H9 (cell line): ENCODE measurements around the gene BRPF1. TPM values are rescaled to one million over a fixed set of nuclear protein-coding genes. Genes with fewer than 3 reads are reported as not detected.

Source experiments
- DNase-seq: peaks from one replicate; pipeline ENCODE4 v3.0.0-alpha.2; 2017
- H2AFZ ChIP-seq: one replicate; pipeline ENCODE4 v1.6.1; 2013; ENCODE audit warnings: mild to moderate bottlenecking, low read length, control low read depth, moderate library complexity
- H2AK5ac ChIP-seq: 2 replicates; pipeline ENCODE4 v1.6.1; 2013; ENCODE audit warnings: low read length, control low read depth, mixed read lengths; ENCODE audit not compliant: insufficient read length
- H2BK120ac ChIP-seq: one replicate; pipeline ENCODE4 v1.6.1; 2013; ENCODE audit warnings: low read depth, mild to moderate bottlenecking, low read length, control low read depth, inconsistent platforms; ENCODE audit not compliant: poor library complexity, severe bottlenecking
- H2BK12ac ChIP-seq: 2 replicates; pipeline ENCODE4 v1.6.1; 2013; ENCODE audit warnings: low read length, control low read depth, mixed read lengths, low read depth; ENCODE audit not compliant: insufficient read length
- H2BK15ac ChIP-seq: 2 replicates; pipeline ENCODE4 v1.6.1; 2013; ENCODE audit warnings: low read depth, low read length, control low read depth
- H2BK20ac ChIP-seq: one replicate; pipeline ENCODE4 v1.6.1; 2013; ENCODE audit warnings: low read depth, mild to moderate bottlenecking, low read length, control low read depth, inconsistent platforms; ENCODE audit not compliant: poor library complexity, severe bottlenecking
- H2BK5ac ChIP-seq: 2 replicates; pipeline ENCODE4 v1.6.1; 2013; ENCODE audit warnings: low read length, control low read depth, mixed read lengths; ENCODE audit not compliant: insufficient read length
- H3K14ac ChIP-seq: 2 replicates; pipeline ENCODE4 v1.6.1; 2013; ENCODE audit warnings: low read length, control low read depth; ENCODE audit not compliant: insufficient read depth
- H3K18ac ChIP-seq: 2 replicates; pipeline ENCODE4 v1.6.1; 2013; ENCODE audit warnings: low read depth, mild to moderate bottlenecking, mixed read lengths, low read length, control low read depth; ENCODE audit not compliant: insufficient read length
- H3K23ac ChIP-seq: 2 replicates; pipeline ENCODE4 v1.6.1; 2013; ENCODE audit warnings: low read length, control low read depth, mixed read lengths, low read depth; ENCODE audit not compliant: insufficient read length
- H3K23me2 ChIP-seq: 2 replicates; pipeline ENCODE4 v1.6.1; 2013; ENCODE audit warnings: low read depth, mild to moderate bottlenecking, mixed read lengths, low read length, control low read depth; ENCODE audit not compliant: insufficient read length, poor library complexity, severe bottlenecking
- H3K27ac ChIP-seq: 2 replicates; pipeline ENCODE4 v1.5.1; 2013; ENCODE audit warnings: low read length, control low read depth, mixed read lengths, low read depth; ENCODE audit not compliant: insufficient read length
- H3K27me3 ChIP-seq: 2 replicates; pipeline ENCODE4 v1.6.1; 2013; ENCODE audit warnings: low read length, control low read depth, inconsistent platforms; ENCODE audit not compliant: insufficient read depth
- H3K4ac ChIP-seq: 2 replicates; pipeline ENCODE4 v1.6.1; 2013; ENCODE audit warnings: low read depth, mild to moderate bottlenecking, control low read depth, inconsistent platforms, low read length, moderate library complexity
- H3K4me1 ChIP-seq: 2 replicates; pipeline ENCODE4 v1.6.1; 2013; ENCODE audit warnings: low read length, control low read depth, inconsistent platforms; ENCODE audit not compliant: insufficient read depth
- H3K4me2 ChIP-seq: 2 replicates; pipeline ENCODE4 v1.6.1; 2013; ENCODE audit warnings: low read length, control low read depth, mixed read lengths; ENCODE audit not compliant: insufficient read length, insufficient read depth
- H3K56ac ChIP-seq: 2 replicates; pipeline ENCODE4 v1.6.1; 2013; ENCODE audit warnings: low read depth, mild to moderate bottlenecking, mixed read lengths, low read length, control low read depth; ENCODE audit not compliant: insufficient read length
- H3K79me1 ChIP-seq: 2 replicates; pipeline ENCODE4 v1.6.1; 2013; ENCODE audit warnings: low read depth, mild to moderate bottlenecking, moderate library complexity, low read length, control low read depth, inconsistent platforms; ENCODE audit not compliant: insufficient read depth, poor library complexity, severe bottlenecking
- H3K79me2 ChIP-seq: 2 replicates; pipeline ENCODE4 v1.6.1; 2013; ENCODE audit warnings: low read length, control low read depth, inconsistent platforms; ENCODE audit not compliant: insufficient read depth
- H3K9ac ChIP-seq: 2 replicates; pipeline ENCODE4 v1.6.1; 2013; ENCODE audit warnings: low read length, control low read depth, mixed read lengths; ENCODE audit not compliant: insufficient read length; ENCODE audit errors: extremely low read depth
- H3K9me3 ChIP-seq: one replicate; pipeline ENCODE4 v1.6.1; 2013; ENCODE audit warnings: low read depth, low read length, inconsistent platforms; ENCODE audit not compliant: control insufficient read depth
- H3T11ph ChIP-seq: one replicate; pipeline ENCODE4 v1.6.1; 2013; ENCODE audit warnings: mild to moderate bottlenecking, low read length, control low read depth, inconsistent platforms
- H4K20me1 ChIP-seq: one replicate; pipeline ENCODE4 v1.6.1; 2013; ENCODE audit not compliant: control insufficient read depth, insufficient read length, insufficient read depth
- H4K5ac ChIP-seq: 2 replicates; pipeline ENCODE4 v1.6.1; 2013; ENCODE audit warnings: low read depth, mild to moderate bottlenecking, mixed read lengths, low read length, control low read depth; ENCODE audit not compliant: insufficient read length
- H4K8ac ChIP-seq: replicated peaks from 2 replicates; pipeline ENCODE4 v1.6.1; 2013; ENCODE audit warnings: low read length, control low read depth, mixed read lengths, low read depth; ENCODE audit not compliant: insufficient read length
- H4K91ac ChIP-seq: 2 replicates; pipeline ENCODE4 v1.6.1; 2013; ENCODE audit warnings: low read depth, mild to moderate bottlenecking, moderate library complexity, mixed read lengths, low read length, control low read depth; ENCODE audit not compliant: insufficient read length
- H3K27ac Mint-ChIP-seq, 3 experiments: 2 replicates in 2 of 3; 3 replicates in 1 of 3; pipeline ENCODE4 v1.8.0; 2020 to 2021; ENCODE audit warnings: mixed read lengths in 3 of 3, mild to moderate bottlenecking in 1 of 3, moderate library complexity in 1 of 3
- H3K27me3 Mint-ChIP-seq: 2 replicates; pipeline ENCODE4 v1.8.0; 2021; ENCODE audit warnings: low read depth, mild to moderate bottlenecking, moderate library complexity, mixed read lengths
- H3K36me3 Mint-ChIP-seq, 3 experiments: 2 replicates in 2 of 3; 3 replicates in 1 of 3; pipeline ENCODE4 v1.8.0; 2020 to 2021; ENCODE audit warnings: low read depth in 3 of 3, mixed read lengths in 3 of 3; ENCODE audit not compliant: insufficient read depth in 1 of 3
- H3K4me1 Mint-ChIP-seq, 2 experiments: 2 replicates each; pipeline ENCODE4 v1.8.0; 2020; ENCODE audit warnings: mixed read lengths in 2 of 2
- H3K4me3 Mint-ChIP-seq, 2 experiments: 2 replicates in 1 of 2; 3 replicates in 1 of 2; pipeline ENCODE4 v1.8.0; 2020 to 2021; ENCODE audit warnings: mild to moderate bottlenecking in 2 of 2, mixed read lengths in 2 of 2, moderate library complexity in 1 of 2
- H3K9me3 Mint-ChIP-seq, 2 experiments: 2 replicates in 1 of 2; 3 replicates in 1 of 2; pipeline ENCODE4 v1.8.0; 2020; ENCODE audit warnings: mild to moderate bottlenecking in 2 of 2, mixed read lengths in 2 of 2, moderate library complexity in 1 of 2
- WGBS: extraction: QIAGEN DNeasy Blood & Tissue Kit; methylation state at CpG from one replicate; pipeline ENCODE4 v1.1.7; 2013; ENCODE audit warnings: missing lambda C conversion rate, low lambda C conversion rate, mixed read lengths; ENCODE audit not compliant: insufficient read length; ENCODE audit errors: extremely low coverage; 5-methylcytosine and 5-hydroxymethylcytosine counted together
- total RNA-seq: library from RNA; stranded (reverse); gene quantifications from 2 replicates; pipeline ENCODE4 v1.2.1, GENCODE V29; 2021
- TF ChIP-seq, protein P1 (sequence below): fragments of 200-600 bp; sonication (generic); conservative IDR thresholded peaks from 3 replicates; pipeline ENCODE4 v1.8.0; 2021; ENCODE audit warnings: antibody characterized with exemption, mild to moderate bottlenecking

The BRPF1 gene
- total RNA-seq, 1 experiment from 2014 or later, result 38.6 TPM

DNA sequence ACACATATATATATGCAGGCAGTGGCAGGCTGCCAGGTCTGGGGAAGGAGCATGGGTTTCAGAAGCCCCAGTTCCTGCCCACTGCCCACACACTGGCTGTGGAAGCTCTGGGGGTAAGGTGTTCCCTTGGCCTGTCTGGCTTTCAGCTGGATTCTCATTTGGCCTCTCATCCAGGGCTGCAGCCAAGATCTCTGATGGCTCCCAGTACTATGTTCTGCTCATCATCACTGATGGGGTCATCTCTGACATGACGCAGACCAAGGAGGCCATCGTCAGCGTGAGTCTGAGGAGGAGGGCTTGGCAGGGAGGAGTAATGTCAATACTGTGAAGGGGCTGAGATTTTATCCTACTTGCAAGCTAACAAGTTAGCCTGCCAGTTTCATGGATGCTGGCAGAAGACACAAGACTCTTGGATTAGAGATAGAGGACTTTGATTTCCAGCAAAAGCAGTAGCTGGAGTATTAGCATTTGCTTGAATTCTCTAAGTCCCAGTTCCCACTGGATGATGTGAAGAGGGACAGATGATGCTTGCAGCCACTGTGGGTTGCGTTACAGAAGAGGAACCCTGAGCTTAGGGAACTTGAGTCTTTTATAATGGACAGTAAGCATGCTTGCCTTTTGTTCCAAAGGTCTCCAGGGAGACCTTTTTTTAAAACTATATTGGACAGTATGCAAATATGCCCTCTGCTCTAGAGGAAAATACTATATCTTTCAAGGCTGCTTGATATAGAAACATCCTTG is 5.6 kb upstream of the BRPF1 start:
- no peaks in the 10 kb centered on the region for H3K27me3 ChIP-seq
- no peak overlapping the region for H4K91ac ChIP-seq
- H3K4me1 ChIP-seq, result no peaks in the 10 kb centered on the region
- TF ChIP-seq, protein P1, sequence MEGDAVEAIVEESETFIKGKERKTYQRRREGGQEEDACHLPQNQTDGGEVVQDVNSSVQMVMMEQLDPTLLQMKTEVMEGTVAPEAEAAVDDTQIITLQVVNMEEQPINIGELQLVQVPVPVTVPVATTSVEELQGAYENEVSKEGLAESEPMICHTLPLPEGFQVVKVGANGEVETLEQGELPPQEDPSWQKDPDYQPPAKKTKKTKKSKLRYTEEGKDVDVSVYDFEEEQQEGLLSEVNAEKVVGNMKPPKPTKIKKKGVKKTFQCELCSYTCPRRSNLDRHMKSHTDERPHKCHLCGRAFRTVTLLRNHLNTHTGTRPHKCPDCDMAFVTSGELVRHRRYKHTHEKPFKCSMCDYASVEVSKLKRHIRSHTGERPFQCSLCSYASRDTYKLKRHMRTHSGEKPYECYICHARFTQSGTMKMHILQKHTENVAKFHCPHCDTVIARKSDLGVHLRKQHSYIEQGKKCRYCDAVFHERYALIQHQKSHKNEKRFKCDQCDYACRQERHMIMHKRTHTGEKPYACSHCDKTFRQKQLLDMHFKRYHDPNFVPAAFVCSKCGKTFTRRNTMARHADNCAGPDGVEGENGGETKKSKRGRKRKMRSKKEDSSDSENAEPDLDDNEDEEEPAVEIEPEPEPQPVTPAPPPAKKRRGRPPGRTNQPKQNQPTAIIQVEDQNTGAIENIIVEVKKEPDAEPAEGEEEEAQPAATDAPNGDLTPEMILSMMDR, result no peak
- H4K5ac ChIP-seq, result no peak overlapping the region
- H3K4ac ChIP-seq, result no peak overlapping the region
- no peak overlapping the region for H4K8ac ChIP-seq
- H3K36me3 Mint-ChIP-seq, result no peaks in the 10 kb centered on the region
- no peak overlapping the region for H2BK5ac ChIP-seq
- no peak overlapping the region for H3K23ac ChIP-seq
- no peak overlapping the region for H2AK5ac ChIP-seq
- no peak overlapping the region for H3K18ac ChIP-seq
- H3K27me3 Mint-ChIP-seq, result peaks cover 7% of the 10 kb centered on the region
- H3K27ac Mint-ChIP-seq, result no peak overlapping the region
- H3K14ac ChIP-seq, result no peak overlapping the region
- no peaks in the 10 kb centered on the region for H3K79me2 ChIP-seq
- no peak overlapping the region for H3K4me3 Mint-ChIP-seq
- no peak overlapping the region for H2BK120ac ChIP-seq
- H3K56ac ChIP-seq, result no peak overlapping the region
- WGBS, result no CpG with 5 or more reads among the region's 4 CpGs
- DNase-seq, result no peak
- no peaks in the 10 kb centered on the region for H4K20me1 ChIP-seq
- peaks cover 7% of the 10 kb centered on the region for H3K23me2 ChIP-seq
- no peak overlapping the region for H2BK12ac ChIP-seq
- no peak overlapping the region for H2BK20ac ChIP-seq
- H3K79me1 ChIP-seq, result no peaks in the 10 kb centered on the region
- H3T11ph ChIP-seq, result no peak overlapping the region
- no peaks in the 10 kb centered on the region; a peak in 1 of 5 replicates for H3K9me3 Mint-ChIP-seq
- H3K9ac ChIP-seq, result no peak overlapping the region
- H3K4me2 ChIP-seq, result no peak overlapping the region
- peaks cover 23 to 29% of the 10 kb centered on the region in 2 experiments for H3K4me1 Mint-ChIP-seq
- no peak overlapping the region for H2BK15ac ChIP-seq
- no peak overlapping the region for H3K27ac ChIP-seq
- H2AFZ ChIP-seq, result no peak overlapping the region
- no peaks in the 10 kb centered on the region for H3K9me3 ChIP-seq
